HepG2 (cell line): ENCODE data around the gene ZFAND2B. TPM values are rescaled to one million over a fixed set of nuclear protein-coding genes. Genes with fewer than 3 reads are reported as not detected.

Experiments
- ARNT2 ChIP-seq: sonication (generic); formaldehyde crosslinking; IDR thresholded peaks from 2 replicates; pipeline ENCODE4 v1.8.0; 2022; ENCODE audit warnings: mild to moderate bottlenecking, low read depth, missing genetic modification reagents, moderate library complexity
- ATF6 ChIP-seq: sonication (generic); formaldehyde crosslinking; conservative IDR thresholded peaks from 2 replicates; pipeline ENCODE4 v1.4.0; 2020; ENCODE audit warnings: missing genetic modification reagents
- ATF7-NPFF ChIP-seq: sonication (generic); formaldehyde crosslinking; IDR thresholded peaks from 2 replicates; pipeline ENCODE4 v1.8.1; 2023; ENCODE audit warnings: mild to moderate bottlenecking, low read depth, missing genetic modification reagents, moderate library complexity
- BHLHE40 ChIP-seq: IDR thresholded peaks from 2 replicates; pipeline ENCODE4 v1.6.1; 2011; ENCODE audit warnings: low read length, improper control_type of control experiment
- CBX1 ChIP-seq: IDR thresholded peaks from one replicate; pipeline ENCODE4 v1.6.1; 2016; ENCODE audit warnings: antibody characterized with exemption, low read depth
- GATA4 ChIP-seq: sonication (generic); IDR thresholded peaks from 2 replicates; pipeline ENCODE4 v1.6.1; 2016; ENCODE audit warnings: antibody characterized with exemption, low read depth, borderline replicate concordance
- GATAD2A ChIP-seq: IDR thresholded peaks from 2 replicates; pipeline ENCODE4 v1.6.1; 2016
- GZF1 ChIP-seq: sonication (generic); formaldehyde crosslinking; IDR thresholded peaks from 2 replicates; pipeline ENCODE4 v1.5.1; 2020; ENCODE audit warnings: mild to moderate bottlenecking, missing genetic modification reagents
- HOMEZ ChIP-seq: IDR thresholded peaks from 2 replicates; pipeline ENCODE4 v1.6.1; 2016; ENCODE audit warnings: low read depth
- MAZ ChIP-seq, 2 experiments: sonication (generic) in 1 of 2; formaldehyde crosslinking in 1 of 2; IDR thresholded peaks; 2 replicates each; pipeline versions ENCODE4 v1.5.0 to v1.6.1; 2012 to 2020; ENCODE audit warnings: low read depth in 2 of 2, mild to moderate bottlenecking in 2 of 2, borderline replicate concordance in 1 of 2, improper control_type of control experiment in 1 of 2, low read length in 1 of 2, missing genetic modification reagents in 1 of 2, moderate library complexity in 1 of 2
- PAX8 ChIP-seq: sonication (generic); formaldehyde crosslinking; IDR thresholded peaks from 2 replicates; pipeline ENCODE4 v1.8.0; 2022; ENCODE audit warnings: mild to moderate bottlenecking, missing genetic modification reagents, borderline replicate concordance
- RBAK ChIP-seq: sonication (generic); formaldehyde crosslinking; IDR thresholded peaks from 2 replicates; pipeline ENCODE4 v1.5.1; 2020; ENCODE audit warnings: mild to moderate bottlenecking, missing genetic modification reagents
- RBM22 ChIP-seq: fragments of 200-400 bp; formaldehyde crosslinking; optimal IDR thresholded peaks from 2 replicates; pipeline ENCODE3; 2017; ENCODE audit warnings: mild to moderate bottlenecking, low read length, moderate library complexity
- SATB2 ChIP-seq: sonication (generic); formaldehyde crosslinking; IDR thresholded peaks from 2 replicates; pipeline ENCODE4 v1.5.0; 2020; ENCODE audit warnings: missing genetic modification reagents
- SMAD3 ChIP-seq: sonication (generic); formaldehyde crosslinking; IDR thresholded peaks from 2 replicates; pipeline ENCODE4 v1.4.0; 2020; ENCODE audit warnings: missing genetic modification reagents
- SUZ12 ChIP-seq: fragments of 150-350 bp; IDR thresholded peaks from 2 replicates; pipeline ENCODE4 v1.6.1; 2014; ENCODE audit warnings: low read depth, low read length
- TEAD3 ChIP-seq: optimal IDR thresholded peaks from 2 replicates; pipeline ENCODE3; 2016; ENCODE audit warnings: borderline replicate concordance
- TFE3 ChIP-seq: IDR thresholded peaks from 2 replicates; pipeline ENCODE4 v1.6.1; 2016
- ZBTB25 ChIP-seq: IDR thresholded peaks from 2 replicates; pipeline ENCODE4 v1.6.1; 2018; ENCODE audit warnings: missing genetic modification reagents
- ZBTB7A ChIP-seq: sonication (generic); formaldehyde crosslinking; IDR thresholded peaks from 2 replicates; pipeline ENCODE4 v1.8.0; 2022; ENCODE audit warnings: mild to moderate bottlenecking, missing genetic modification reagents
- ZFP1 ChIP-seq: IDR thresholded peaks from 2 replicates; pipeline ENCODE4 v1.6.1; 2016
- ZNF12 ChIP-seq: sonication (generic); formaldehyde crosslinking; IDR thresholded peaks from 2 replicates; pipeline ENCODE4 v1.5.0; 2020; ENCODE audit warnings: missing genetic modification reagents
- ZNF296 ChIP-seq: sonication (generic); formaldehyde crosslinking; conservative IDR thresholded peaks from 2 replicates; pipeline ENCODE4 v1.5.0; 2020; ENCODE audit warnings: mild to moderate bottlenecking, missing genetic modification reagents
- ZNF382 ChIP-seq: sonication (generic); formaldehyde crosslinking; IDR thresholded peaks from 2 replicates; pipeline ENCODE4 v1.5.0; 2020; ENCODE audit warnings: missing genetic modification reagents, mild to moderate bottlenecking, borderline replicate concordance
- ZNF460 ChIP-seq: sonication (generic); formaldehyde crosslinking; IDR thresholded peaks from 2 replicates; pipeline ENCODE4 v1.5.1; 2020; ENCODE audit warnings: missing genetic modification reagents, mild to moderate bottlenecking, borderline replicate concordance
- ZNF724P ChIP-seq: sonication (generic); formaldehyde crosslinking; IDR thresholded peaks from 2 replicates; pipeline ENCODE4 v1.8.0; 2022; ENCODE audit warnings: missing genetic modification reagents, borderline replicate concordance
- ZNF75D ChIP-seq: sonication (generic); formaldehyde crosslinking; IDR thresholded peaks from 2 replicates; pipeline ENCODE4 v1.8.1; 2023; ENCODE audit warnings: missing genetic modification reagents, mild to moderate bottlenecking, borderline replicate concordance
- polyA plus RNA-seq, 8 experiments: library from polyadenylated mRNA; depleted of rRNA in 3 of 8; stranded (reverse) in 7 of 8; unstranded in 1 of 8; fragments of >200 nt; fragmentation: Illumina TruSeq in 4 of 8; extraction: Trizol in 4 of 8; gene quantifications; 2 replicates each; pipeline versions ENCODE4 v1.2.1 to v1.2.3, GENCODE V29; 2011 to 2016; ENCODE audit warnings: low read depth in 4 of 8, missing spikeins in 1 of 8, mixed read lengths in 1 of 8; ENCODE audit not compliant: insufficient read depth in 1 of 8
- total RNA-seq, 5 experiments: library from RNA; depleted of rRNA; stranded (reverse); fragments of >200 nt; fragmentation: Illumina TruSeq; extraction: Trizol; gene quantifications; 2 replicates each; pipeline ENCODE4 v1.2.3, GENCODE V29; 2016; ENCODE audit warnings: low read depth in 1 of 5

Gene ZFAND2B
- total and polyA plus RNA-seq, 2 of the 13 experiments (the other 11 are each of a cell fraction or from before 2014, with no cell fraction given): 53.3 to 115 TPM

- TF ChIP-seq TFE3 (CRISPR knock-in tag): 0 out of 2 replicates have a peak, but pooled peaks have one; percentile 23
- TF ChIP-seq RBAK (CRISPR knock-in tag): no peak
- 0 out of 2 replicates have a peak, but pooled peaks have one; percentile 65 for TF ChIP-seq ZNF296 (CRISPR knock-in tag)
- no peak for TF ChIP-seq GATA4
- peak; percentile 71 for TF ChIP-seq ARNT2 (CRISPR knock-in tag)
- TF ChIP-seq BHLHE40: peak; percentile 52
- no peak for TF ChIP-seq ZFP1 (CRISPR knock-in tag)
- TF ChIP-seq ZNF75D (CRISPR knock-in tag): no peak
- no peak for TF ChIP-seq GATAD2A (CRISPR knock-in tag)
- peak; percentile 46 for TF ChIP-seq TEAD3
- no peak for TF ChIP-seq MAZ (IDR thresholded peaks at IDR 0.05; ENCODE audit: borderline replicate concordance, low read depth, low read length)
- TF ChIP-seq MAZ (CRISPR knock-in tag; IDR thresholded peaks at IDR 0.05; ENCODE audit: low read depth): no peak
- 0 out of 2 replicates have a peak, but pooled peaks have one; percentile 26 for TF ChIP-seq ZNF724P (CRISPR knock-in tag)
- TF ChIP-seq PAX8: 0 out of 2 replicates have a peak, but pooled peaks have one; percentile 55
- no peak for TF ChIP-seq SATB2 (CRISPR knock-in tag)
- TF ChIP-seq SUZ12: no peak
- no peak for TF ChIP-seq ZNF382 (CRISPR knock-in tag)
- no peak; the same call in 1 of the 2 replicates for TF ChIP-seq SMAD3 (CRISPR knock-in tag)
- no peak for TF ChIP-seq GZF1 (CRISPR knock-in tag)
- TF ChIP-seq RBM22: no peak
- no peak for TF ChIP-seq ZNF460
- TF ChIP-seq ATF6 (CRISPR knock-in tag): no peak
- TF ChIP-seq CBX1: no peak
- no peak for TF ChIP-seq HOMEZ (CRISPR knock-in tag)
- no peak for TF ChIP-seq ZNF12
- 0 out of 2 replicates have a peak, but pooled peaks have one; percentile 42 for TF ChIP-seq ATF7-NPFF (CRISPR knock-in tag)
- no peak for TF ChIP-seq ZBTB25 (CRISPR knock-in tag)
- no peak for TF ChIP-seq ZBTB7A (CRISPR knock-in tag)
Measured at GRCh38 chr2:219230059-219230540, 23.5 kb downstream of the ZFAND2B start (continued).
